HCT116 (cell line): Measurements from ENCODE around the gene PKIB.

Experiments
- CTCF ChIP-seq, 3 experiments: fragments of 200-600 bp in 1 of 3; sonication (generic) in 1 of 3; IDR thresholded peaks in 2 of 3; conservative IDR thresholded peaks in 1 of 3; 2 replicates each; pipeline ENCODE4 v1.5.1; 2012 to 2017; ENCODE audit warnings: low read depth in 2 of 3, low read length in 2 of 3, antibody characterized with exemption in 1 of 3, borderline replicate concordance in 1 of 3, control low read depth in 1 of 3, mild to moderate bottlenecking in 1 of 3, mixed read lengths in 1 of 3, mixed run types in 1 of 3, moderate library complexity in 1 of 3; ENCODE audit not compliant: insufficient read depth in 1 of 3
- ELF1 ChIP-seq: IDR thresholded peaks from 2 replicates; pipeline ENCODE4 v1.6.1; 2012; ENCODE audit warnings: low read depth, borderline replicate concordance
- EZH2 ChIP-seq: fragments of 200-600 bp; sonication (generic); IDR thresholded peaks from 2 replicates; pipeline ENCODE4 v1.6.1; 2017; ENCODE audit warnings: antibody characterized with exemption, mixed run types
- JUND ChIP-seq: IDR thresholded peaks from 2 replicates; pipeline ENCODE4 v1.6.1; 2012
- POLR2A ChIP-seq: IDR thresholded peaks from 2 replicates; pipeline ENCODE4 v1.7.0; 2011; ENCODE audit warnings: borderline replicate concordance; ENCODE audit not compliant: insufficient read depth, insufficient read length; ENCODE audit errors: extremely low read depth
- POLR2AphosphoS5 ChIP-seq: IDR thresholded peaks from 2 replicates; pipeline ENCODE4 v1.6.1; 2011; ENCODE audit warnings: mild to moderate bottlenecking, low read depth, low read length, moderate library complexity
- ZFX ChIP-seq: fragments of 450-650 bp; IDR thresholded peaks from 2 replicates; pipeline ENCODE4 v1.6.1; 2017

- no peak for TF ChIP-seq CTCF (IDR thresholded peaks at IDR 0.05 in 2 of 3, conservative IDR thresholded peaks at IDR 0.05 in 1 of 3; ENCODE audit: borderline replicate concordance in 1 of 3, insufficient read depth in 1 of 3, low read depth in 2 of 3, low read length in 2 of 3)
- TF ChIP-seq ZFX, result no peak
- no peak for TF ChIP-seq POLR2AphosphoS5
- no peak for TF ChIP-seq POLR2A
- TF ChIP-seq JUND, result no peak
- TF ChIP-seq ELF1, result no peak
- no peak for TF ChIP-seq EZH2
These were observed 12.3 kb downstream of the PKIB start for GRCh38 chr6:122622479-122622878.
